Nephron (organoid): ENCODE data around the gene KLHL10.

Experiments used
- H3K27ac Mint-ChIP-seq, 3 experiments: 2 replicates each; pipeline ENCODE4 v1.8.0; 2020; ENCODE audit warnings: mixed read lengths in 3 of 3, mild to moderate bottlenecking in 2 of 3, moderate library complexity in 1 of 3
- H3K27me3 Mint-ChIP-seq: 2 replicates; pipeline ENCODE4 v1.8.0; 2021; ENCODE audit warnings: low read depth, mild to moderate bottlenecking, moderate library complexity, mixed read lengths
- H3K36me3 Mint-ChIP-seq: 2 replicates; pipeline ENCODE4 v1.8.0; 2020; ENCODE audit warnings: low read depth, mixed read lengths
- H3K4me1 Mint-ChIP-seq: 2 replicates; pipeline ENCODE4 v1.8.0; 2020; ENCODE audit warnings: mixed read lengths
- H3K4me3 Mint-ChIP-seq, 3 experiments: 2 replicates each; pipeline ENCODE4 v1.8.0; 2020; ENCODE audit warnings: mild to moderate bottlenecking in 3 of 3, mixed read lengths in 3 of 3, moderate library complexity in 2 of 3
- H3K9me3 Mint-ChIP-seq: 2 replicates; pipeline ENCODE4 v1.8.0; 2020; ENCODE audit warnings: mixed read lengths
- TF ChIP-seq, protein P1 (sequence below), 3 experiments: fragments of 200-600 bp; sonication (generic); IDR thresholded peaks; one replicate each; pipeline ENCODE4 v1.5.0; 2021; ENCODE audit warnings: antibody characterized with exemption in 3 of 3; ENCODE audit not compliant: unreplicated experiment in 3 of 3

Gene KLHL10

DNA sequence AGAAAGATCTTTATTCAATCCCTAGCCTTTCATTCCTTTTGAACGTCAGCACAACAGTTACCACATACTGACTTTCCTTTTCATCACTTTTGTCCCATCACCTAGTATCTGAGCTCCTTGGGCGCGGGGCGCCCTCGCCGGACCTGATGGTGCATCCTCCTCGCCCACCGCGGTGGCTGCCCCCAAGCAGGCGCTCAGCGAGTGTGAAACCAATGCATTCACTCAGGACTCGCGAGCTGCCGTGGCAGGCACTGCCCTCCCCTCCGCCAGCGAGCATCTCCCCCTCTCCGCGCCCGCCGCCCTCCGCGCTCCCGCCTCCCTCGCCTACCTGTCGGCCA is 26.8 kb downstream of the KLHL10 start:
- Mint-ChIP-seq H3K9me3 (no peaks in the 10 kb centered on the region), H3K4me1 (peaks cover 11% of the 10 kb centered on the region), H3K36me3 (peaks cover 28% of the 10 kb centered on the region), H3K4me3 (no peak overlapping the region), H3K27me3 (no peaks in the 10 kb centered on the region), H3K27ac (no peak overlapping the region)
- TF ChIP-seq, protein P1, sequence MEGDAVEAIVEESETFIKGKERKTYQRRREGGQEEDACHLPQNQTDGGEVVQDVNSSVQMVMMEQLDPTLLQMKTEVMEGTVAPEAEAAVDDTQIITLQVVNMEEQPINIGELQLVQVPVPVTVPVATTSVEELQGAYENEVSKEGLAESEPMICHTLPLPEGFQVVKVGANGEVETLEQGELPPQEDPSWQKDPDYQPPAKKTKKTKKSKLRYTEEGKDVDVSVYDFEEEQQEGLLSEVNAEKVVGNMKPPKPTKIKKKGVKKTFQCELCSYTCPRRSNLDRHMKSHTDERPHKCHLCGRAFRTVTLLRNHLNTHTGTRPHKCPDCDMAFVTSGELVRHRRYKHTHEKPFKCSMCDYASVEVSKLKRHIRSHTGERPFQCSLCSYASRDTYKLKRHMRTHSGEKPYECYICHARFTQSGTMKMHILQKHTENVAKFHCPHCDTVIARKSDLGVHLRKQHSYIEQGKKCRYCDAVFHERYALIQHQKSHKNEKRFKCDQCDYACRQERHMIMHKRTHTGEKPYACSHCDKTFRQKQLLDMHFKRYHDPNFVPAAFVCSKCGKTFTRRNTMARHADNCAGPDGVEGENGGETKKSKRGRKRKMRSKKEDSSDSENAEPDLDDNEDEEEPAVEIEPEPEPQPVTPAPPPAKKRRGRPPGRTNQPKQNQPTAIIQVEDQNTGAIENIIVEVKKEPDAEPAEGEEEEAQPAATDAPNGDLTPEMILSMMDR (IDR thresholded peaks at IDR 0.05; ENCODE audit: unreplicated experiment in 3 of 3) = no peak

DNA sequence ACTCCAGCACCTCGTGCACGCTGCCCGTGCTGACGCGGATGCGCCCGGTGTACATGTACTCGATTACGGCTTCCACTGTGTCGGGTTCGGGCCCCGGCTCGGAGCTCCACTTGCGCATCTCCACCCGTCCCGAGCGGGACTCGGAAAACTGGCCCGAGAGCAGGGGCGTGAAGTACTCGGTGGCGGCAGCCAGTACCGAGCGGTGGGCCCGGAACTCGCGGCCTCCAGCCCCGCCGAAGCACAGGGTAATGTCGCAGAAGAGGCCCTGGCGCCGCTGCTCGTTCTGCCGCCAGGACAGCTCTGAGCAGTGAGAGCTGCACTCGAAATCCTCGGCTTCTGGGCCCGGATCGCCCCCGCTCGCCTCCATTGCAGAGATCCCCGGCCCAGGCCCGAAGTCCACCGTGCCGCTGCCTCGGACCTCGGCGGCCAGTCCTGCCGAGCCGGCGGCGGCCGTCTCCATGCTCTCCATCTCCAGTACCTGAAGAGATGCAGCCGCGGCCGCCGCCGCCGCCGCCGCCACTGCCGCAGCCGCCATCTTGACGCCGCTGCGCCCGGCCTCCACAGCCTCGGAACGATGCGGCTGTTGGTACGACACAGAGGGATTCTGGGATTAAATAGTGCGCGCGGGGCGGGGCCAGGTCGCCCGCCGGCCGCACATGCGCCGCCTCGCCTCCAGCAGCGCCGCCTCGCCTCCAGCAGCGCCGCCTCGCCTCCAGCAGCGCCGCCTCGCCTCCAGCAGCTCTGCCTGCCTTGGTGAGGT is 27.4 kb downstream of the KLHL10 start, which contains the start of gene KLHL11:
Gene KLHL11, minus strand, starts transcription at position 588 of the 760 bp plus-strand sequence. Its CDS starts 53 bp downstream, at position 535.
- Mint-ChIP-seq H3K27ac (peak within 1 kb of the TSS in 1 of 3 experiments; percentile 94), H3K36me3 (peaks cover 32% of the 10 kb centered on the region), H3K4me1 (peaks cover 11% of the 10 kb centered on the region), H3K9me3 (no peaks in the 10 kb centered on the region), H3K27me3 (no peaks in the 10 kb centered on the region), H3K4me3 (peak within 1 kb of the TSS in 1 of 3 experiments; percentile 13)
- TF ChIP-seq, protein P1 (IDR thresholded peaks at IDR 0.05; ENCODE audit: unreplicated experiment in 3 of 3) = no peak

DNA sequence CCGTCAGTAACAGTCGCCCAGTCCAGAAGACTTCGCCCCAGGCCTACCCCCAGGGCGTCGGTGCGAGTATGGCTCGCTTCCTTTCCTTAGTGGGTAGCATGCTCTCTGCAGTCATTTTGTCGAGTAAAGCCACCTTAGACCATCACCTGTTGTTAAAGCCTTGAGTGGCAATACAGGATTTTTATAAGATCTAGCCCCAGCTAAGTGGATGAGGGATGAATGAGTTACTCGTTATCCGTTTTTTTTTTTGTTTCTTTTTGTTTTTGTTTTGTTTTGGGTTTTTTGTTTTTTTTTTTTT is 27.9 kb downstream of the KLHL10 start:
- H3K4me1 Mint-ChIP-seq = peaks cover 8% of the 10 kb centered on the region
- H3K27me3 Mint-ChIP-seq = no peaks in the 10 kb centered on the region
- TF ChIP-seq, protein P1 (IDR thresholded peaks at IDR 0.05; ENCODE audit: unreplicated experiment in 3 of 3) = no peak
- no peak overlapping the region for H3K4me3 Mint-ChIP-seq
- no peaks in the 10 kb centered on the region for H3K9me3 Mint-ChIP-seq
- H3K27ac Mint-ChIP-seq = peak overlapping the region in 1 of 3 experiments; percentile 94
- H3K36me3 Mint-ChIP-seq = peaks cover 34% of the 10 kb centered on the region

DNA sequence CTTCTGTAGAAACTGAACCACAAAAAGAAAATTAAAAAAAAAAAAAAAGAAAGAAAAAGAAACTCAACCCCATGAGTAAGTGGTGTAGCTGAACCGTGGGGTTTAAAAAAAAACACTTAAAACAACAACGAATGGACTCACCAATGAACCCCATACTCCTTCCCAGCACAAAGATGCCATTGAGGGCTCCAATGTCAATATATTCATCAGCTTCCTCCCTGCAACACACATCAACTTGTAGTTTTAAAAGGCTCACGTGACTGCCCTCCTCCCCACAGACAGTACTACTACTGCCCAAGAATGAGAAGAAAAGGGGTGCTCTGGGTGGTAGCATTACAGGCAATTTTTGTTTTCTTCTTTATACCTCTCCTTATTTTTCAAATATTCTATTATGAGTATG is 30.9 kb downstream of the KLHL10 start:
- peaks cover 65% of the 10 kb centered on the region for H3K36me3 Mint-ChIP-seq
- H3K27me3 Mint-ChIP-seq = no peaks in the 10 kb centered on the region
- peak overlapping the region in 1 of 3 experiments; percentile 37 for H3K4me3 Mint-ChIP-seq
- H3K9me3 Mint-ChIP-seq = no peaks in the 10 kb centered on the region
- no peak overlapping the region for H3K27ac Mint-ChIP-seq
- H3K4me1 Mint-ChIP-seq = no peaks in the 10 kb centered on the region
- TF ChIP-seq, protein P1 (IDR thresholded peaks at IDR 0.05; ENCODE audit: unreplicated experiment in 3 of 3) = no peak

DNA sequence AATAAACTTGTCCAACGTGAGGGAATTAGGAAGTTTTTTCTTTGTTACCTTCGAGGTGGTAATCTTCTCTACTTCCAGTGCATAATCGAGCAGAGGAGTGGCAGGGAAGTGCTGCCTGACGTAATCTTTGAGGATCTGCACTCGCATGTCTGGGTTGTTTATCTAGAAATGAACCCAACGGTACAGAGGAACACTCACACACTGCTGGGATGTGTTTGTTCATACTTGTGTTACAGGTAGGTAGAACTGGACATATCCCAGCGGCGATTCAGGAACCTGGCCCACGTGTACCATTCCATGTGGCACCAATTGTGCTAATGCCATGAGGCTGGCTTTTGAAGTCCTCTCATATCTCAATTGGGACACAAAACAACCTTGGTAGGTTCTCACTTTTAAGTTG is 31.8 kb downstream of the KLHL10 start:
- TF ChIP-seq, protein P1 (IDR thresholded peaks at IDR 0.05; ENCODE audit: unreplicated experiment in 3 of 3) = no peak
- Mint-ChIP-seq H3K4me1 (no peaks in the 10 kb centered on the region), H3K27ac (no peak overlapping the region), H3K36me3 (peaks cover 72% of the 10 kb centered on the region), H3K27me3 (no peaks in the 10 kb centered on the region), H3K9me3 (no peaks in the 10 kb centered on the region), H3K4me3 (no peak overlapping the region)

DNA sequence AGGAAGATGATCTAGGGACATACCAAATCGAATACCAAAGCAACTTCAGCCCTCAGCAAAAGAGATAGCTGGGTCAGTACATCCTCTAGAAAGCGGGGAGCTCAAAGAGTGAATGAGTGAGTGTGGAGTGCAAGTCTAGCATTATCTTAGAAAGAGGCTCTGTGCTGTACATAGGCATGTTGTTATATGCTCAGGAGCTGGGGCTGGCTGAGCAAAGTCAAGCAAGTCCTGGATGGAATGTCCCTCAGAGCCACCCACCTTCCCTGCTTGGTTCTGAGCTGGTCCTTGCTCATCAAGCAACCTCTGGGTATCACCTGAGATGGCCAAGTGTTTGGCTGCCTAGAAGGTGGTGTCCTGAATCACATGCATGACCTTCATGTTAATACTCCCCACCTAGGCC is 32.5 kb downstream of the KLHL10 start:
- Mint-ChIP-seq H3K4me1 (no peaks in the 10 kb centered on the region), H3K27me3 (no peaks in the 10 kb centered on the region), H3K27ac (no peak overlapping the region), H3K36me3 (peaks cover 78% of the 10 kb centered on the region), H3K4me3 (no peak overlapping the region), H3K9me3 (no peaks in the 10 kb centered on the region)
- TF ChIP-seq, protein P1 (IDR thresholded peaks at IDR 0.05; ENCODE audit: unreplicated experiment in 3 of 3) = no peak
